DOHH2 (cell line): ENCODE measurements around the gene MAP9.

Experiments
- EZH2phosphoT487 ChIP-seq: fragments of 200-600 bp; sonication (generic); IDR thresholded peaks from 2 replicates; pipeline ENCODE4 v1.6.1; 2017; ENCODE audit warnings: borderline replicate concordance, mild to moderate bottlenecking, antibody characterized with exemption, low read length, moderate library complexity, mixed read lengths
- TF ChIP-seq, protein P1 (sequence below): fragments of 200-600 bp; sonication (generic); IDR thresholded peaks from one replicate; pipeline ENCODE4 v1.5.1; 2014; ENCODE audit warnings: antibody characterized with exemption, mild to moderate bottlenecking, low read depth, low read length; ENCODE audit not compliant: poor library complexity, severe bottlenecking

DNA sequence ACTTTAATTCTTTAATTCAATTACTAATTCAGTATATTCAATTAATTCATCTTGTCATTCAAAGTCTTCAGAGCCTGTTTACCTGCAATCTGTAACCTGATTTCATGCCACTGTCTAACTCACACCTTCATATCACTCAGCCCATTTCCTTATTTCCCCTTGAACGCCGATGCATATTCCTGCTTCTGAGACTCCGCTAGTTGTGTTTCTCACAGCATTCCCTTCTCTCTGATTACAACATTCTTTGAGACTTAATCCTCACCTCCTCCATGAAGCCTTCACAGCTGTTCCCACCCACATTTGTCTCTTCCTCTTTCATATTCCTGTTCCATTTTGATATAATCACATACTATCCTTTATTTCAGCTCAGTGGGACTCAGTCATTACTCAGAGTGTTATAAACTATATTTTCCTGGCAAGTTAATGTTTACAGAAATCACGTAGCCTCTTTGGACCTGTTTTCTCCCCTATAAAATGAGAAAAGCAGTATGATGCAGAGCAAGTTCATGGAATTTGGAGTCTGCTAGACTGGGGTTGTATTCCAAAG, 69.0 kb downstream of the MAP9 start:
- TF ChIP-seq, protein P1, sequence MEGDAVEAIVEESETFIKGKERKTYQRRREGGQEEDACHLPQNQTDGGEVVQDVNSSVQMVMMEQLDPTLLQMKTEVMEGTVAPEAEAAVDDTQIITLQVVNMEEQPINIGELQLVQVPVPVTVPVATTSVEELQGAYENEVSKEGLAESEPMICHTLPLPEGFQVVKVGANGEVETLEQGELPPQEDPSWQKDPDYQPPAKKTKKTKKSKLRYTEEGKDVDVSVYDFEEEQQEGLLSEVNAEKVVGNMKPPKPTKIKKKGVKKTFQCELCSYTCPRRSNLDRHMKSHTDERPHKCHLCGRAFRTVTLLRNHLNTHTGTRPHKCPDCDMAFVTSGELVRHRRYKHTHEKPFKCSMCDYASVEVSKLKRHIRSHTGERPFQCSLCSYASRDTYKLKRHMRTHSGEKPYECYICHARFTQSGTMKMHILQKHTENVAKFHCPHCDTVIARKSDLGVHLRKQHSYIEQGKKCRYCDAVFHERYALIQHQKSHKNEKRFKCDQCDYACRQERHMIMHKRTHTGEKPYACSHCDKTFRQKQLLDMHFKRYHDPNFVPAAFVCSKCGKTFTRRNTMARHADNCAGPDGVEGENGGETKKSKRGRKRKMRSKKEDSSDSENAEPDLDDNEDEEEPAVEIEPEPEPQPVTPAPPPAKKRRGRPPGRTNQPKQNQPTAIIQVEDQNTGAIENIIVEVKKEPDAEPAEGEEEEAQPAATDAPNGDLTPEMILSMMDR, result no peak
- no peak for TF ChIP-seq EZH2phosphoT487
